ENCODE measurements around the gene ANKRD55. TPM values are rescaled to one million over a fixed set of nuclear protein-coding genes. Genes with fewer than 3 reads are reported as not detected.
A peak's percentile ranks its signal among the peaks of the same experiment; 100 is the strongest.
"Not testable (repeated sequence)": the region's sequence is repeated elsewhere in the genome, so short reads cannot be mapped to it uniquely, and the experiment has no call there.

The ANKRD55 gene
- total RNA-seq, 1 donor from 2014 or later, result 4.0 TPM

DNA sequence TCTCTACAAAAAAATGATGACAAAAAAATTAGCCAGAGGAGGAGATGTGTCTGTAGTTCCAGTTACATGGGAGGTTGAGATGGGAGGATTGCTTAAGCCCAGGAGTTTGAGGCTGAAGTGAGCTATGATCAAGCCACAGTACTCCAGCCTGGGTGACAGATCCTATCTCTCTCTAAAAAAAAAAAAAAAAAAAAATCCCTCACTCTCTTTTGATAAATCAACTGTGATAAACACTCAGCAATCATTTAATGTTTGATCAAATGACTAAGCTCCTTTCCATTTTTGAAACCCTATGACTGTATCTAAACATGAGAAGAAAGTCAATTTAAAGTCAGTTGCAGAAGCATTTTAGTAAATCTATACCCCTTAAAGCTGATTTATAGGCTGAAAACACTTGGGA is 126.3 kb downstream of the ANKRD55 start:
- DNase-seq (ENCODE audit: low read depth in 2 of 2), result no peak

- DNase-seq (ENCODE audit: low read depth in 2 of 2), result peak in 1 of 2 donors; percentile 30
Observed at GRCh38 chr5:56105511-56106291, 127.4 kb downstream of the ANKRD55 start.

- DNase-seq (ENCODE audit: low read depth in 2 of 2), result peak in 1 of 2 donors; percentile 92
Observed at GRCh38 chr5:56102889-56103288, 130.2 kb downstream of the ANKRD55 start.

DNA sequence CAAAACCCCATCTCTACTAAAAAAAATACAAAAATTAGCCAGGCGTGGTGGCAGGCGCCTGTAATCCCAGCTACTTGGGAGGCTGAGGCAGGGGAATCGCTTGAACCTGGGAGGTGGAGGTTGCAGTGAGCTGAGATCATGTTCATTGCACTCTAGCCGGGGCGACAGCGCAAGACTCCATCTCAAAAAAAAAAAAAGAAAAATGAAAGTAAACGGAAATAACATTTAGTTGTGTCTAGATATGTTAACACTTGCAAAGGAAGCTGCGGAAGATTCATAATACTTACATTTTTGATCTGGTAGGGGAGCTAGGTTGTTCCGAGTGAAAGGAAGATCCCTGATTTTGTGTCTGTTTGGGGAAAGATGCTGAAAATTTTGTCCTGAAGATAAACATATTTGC is 130.9 kb downstream of the ANKRD55 start:
- DNase-seq (ENCODE audit: low read depth in 2 of 2), result not testable (repeated sequence)

GRCh38 chr5:56101180-56101579 is 131.9 kb downstream of the ANKRD55 start:
- no peak for DNase-seq (ENCODE audit: low read depth in 2 of 2)

GRCh38 chr5:56100439-56101176 is 132.5 kb downstream of the ANKRD55 start:
- no peak for DNase-seq (ENCODE audit: low read depth in 2 of 2)

- DNase-seq (ENCODE audit: low read depth in 2 of 2), result peak; percentile 96 to 97
Observed at GRCh38 chr5:56099346-56099745, 133.8 kb downstream of the ANKRD55 start.

- DNase-seq (ENCODE audit: low read depth in 2 of 2), result peak; percentile 69 to 73
Observed at GRCh38 chr5:56097055-56097454, 136.1 kb downstream of the ANKRD55 start.

GRCh38 chr5:56095579-56096102 is 137.5 kb downstream of the ANKRD55 start:
- no peak for DNase-seq (ENCODE audit: low read depth in 2 of 2)

- DNase-seq (ENCODE audit: low read depth in 2 of 2), result peak in 1 of 2 donors; percentile 38
Observed at GRCh38 chr5:56094579-56095361, 138.4 kb downstream of the ANKRD55 start.

GRCh38 chr5:56093970-56094369 is 139.2 kb downstream of the ANKRD55 start:
- DNase-seq (ENCODE audit: low read depth in 2 of 2), result no peak

DNA sequence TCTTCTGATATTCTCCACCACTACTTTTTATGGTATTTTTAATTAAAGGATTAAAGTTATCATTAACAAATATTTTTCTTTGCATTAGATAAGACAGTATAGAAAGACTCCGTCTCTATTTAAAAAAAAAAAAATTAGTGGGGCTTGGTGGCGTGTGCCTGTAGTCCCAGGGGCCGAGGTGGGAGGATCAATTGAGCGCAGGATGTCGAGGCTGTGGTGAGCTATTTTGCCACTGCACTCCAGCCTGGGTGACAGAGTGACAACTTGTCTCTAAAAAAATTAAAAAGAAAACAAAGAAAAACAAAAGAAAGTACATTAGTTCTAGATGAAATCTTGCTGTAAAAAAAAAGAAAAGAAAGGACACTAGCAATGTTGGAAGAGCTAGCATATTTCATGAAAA is 141.0 kb downstream of the ANKRD55 start:
- no peak for DNase-seq (ENCODE audit: low read depth in 2 of 2)

DNA sequence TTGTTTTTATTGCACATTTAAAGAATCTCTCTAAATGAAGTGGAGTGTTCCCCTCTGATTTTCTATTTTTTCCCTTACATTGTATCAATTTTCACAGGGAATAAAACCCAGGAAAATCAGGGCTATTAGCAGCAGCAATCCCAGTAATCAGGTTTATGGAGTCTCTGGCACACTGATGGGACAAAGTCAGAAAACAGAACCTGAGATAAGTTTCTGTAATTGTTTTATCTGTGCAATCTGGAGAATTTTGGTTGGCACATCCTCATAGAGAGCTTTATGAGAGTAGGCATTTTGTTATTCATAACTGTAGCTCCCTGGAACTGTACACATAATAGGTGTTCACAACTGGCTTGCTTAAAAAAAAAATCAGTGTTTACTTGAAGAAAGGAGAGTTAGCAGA is 141.5 kb downstream of the ANKRD55 start:
- DNase-seq (ENCODE audit: low read depth in 2 of 2), result no peak

- no peak for DNase-seq (ENCODE audit: low read depth in 2 of 2)
Observed at GRCh38 chr5:56090793-56091460, 142.2 kb downstream of the ANKRD55 start.

DNA sequence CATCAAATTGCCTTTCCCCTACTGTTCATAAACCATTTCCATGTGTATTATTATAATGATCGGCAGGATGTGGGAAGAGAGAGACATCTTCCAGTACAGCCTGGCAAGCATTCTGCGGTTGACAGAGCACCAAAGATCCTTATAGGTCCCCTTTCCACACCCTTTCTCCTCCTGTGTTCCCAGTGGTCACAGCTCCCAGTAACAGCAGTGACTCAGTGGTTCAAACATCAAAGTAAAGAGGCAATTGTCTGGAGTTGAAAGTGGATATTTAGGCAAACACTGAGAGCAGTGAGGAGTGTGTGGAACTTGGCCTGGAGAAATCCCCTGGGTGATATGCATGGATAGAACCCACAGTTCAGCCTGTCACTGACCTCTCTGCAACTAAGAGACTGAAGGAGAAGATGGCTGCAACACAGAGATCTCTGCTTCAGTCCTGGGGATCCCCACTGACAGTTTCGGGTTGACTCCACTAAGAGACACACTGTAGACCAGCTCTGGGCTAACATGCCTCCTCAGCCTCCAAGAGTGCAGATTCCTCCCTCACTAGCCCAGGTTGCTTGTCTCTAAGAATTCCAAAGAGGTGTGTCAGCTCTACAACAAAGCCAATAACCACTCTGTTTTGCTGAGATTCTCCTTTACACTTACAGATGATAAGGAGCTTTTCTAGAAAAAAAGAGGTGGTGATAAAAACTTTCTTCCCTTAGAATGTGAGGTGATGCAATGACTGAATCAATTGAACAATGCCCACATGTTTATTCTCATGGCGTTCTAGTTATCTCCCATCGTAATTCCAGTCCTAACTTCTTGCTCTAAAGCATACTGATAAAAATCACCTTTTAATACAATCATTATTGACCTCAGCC is 143.9 kb downstream of the ANKRD55 start:
- DNase-seq (ENCODE audit: low read depth in 2 of 2), result no peak

GRCh38 chr5:56088431-56088949 is 144.6 kb downstream of the ANKRD55 start:
- DNase-seq (ENCODE audit: low read depth in 2 of 2), result no peak

- peak in 1 of 2 donors; percentile 86 for DNase-seq (ENCODE audit: low read depth in 2 of 2)
Observed at GRCh38 chr5:56085193-56085592, 147.9 kb downstream of the ANKRD55 start.

GRCh38 chr5:56083286-56083854 is 149.8 kb downstream of the ANKRD55 start:
- no peak for DNase-seq (ENCODE audit: low read depth in 2 of 2)

DNA sequence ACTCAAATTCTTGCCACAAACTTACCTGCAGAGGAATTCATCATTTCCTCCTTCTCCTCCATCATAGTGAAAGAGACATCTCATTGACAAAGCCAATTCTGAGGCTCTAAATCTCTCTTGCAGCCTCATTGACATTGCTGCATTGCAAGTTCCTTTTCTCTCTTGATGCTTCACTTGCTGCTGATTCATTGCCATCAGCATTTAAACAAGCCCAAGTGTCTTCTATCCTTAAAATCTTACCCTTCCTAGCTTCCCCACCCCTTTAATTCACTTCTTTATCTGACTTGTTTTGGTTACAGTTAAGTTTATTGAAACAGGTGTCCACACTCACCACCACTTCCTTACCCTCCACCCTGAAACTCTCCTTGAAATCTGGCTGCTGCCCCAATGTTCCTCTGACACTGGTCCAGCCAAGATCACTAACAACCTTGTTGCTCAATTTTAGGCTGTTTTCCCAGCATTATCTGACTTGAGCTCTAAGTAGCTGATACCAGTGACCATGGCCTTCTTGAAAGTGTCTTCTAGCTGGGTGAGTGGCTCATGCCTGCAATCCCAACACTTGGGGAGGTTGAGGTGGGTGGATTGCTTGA is 152.0 kb downstream of the ANKRD55 start:
- DNase-seq (ENCODE audit: low read depth in 2 of 2), result not testable (repeated sequence)

Data from dermis microvascular lymphatic vessel endothelial cell (primary cell).